SK-N-SH (cell line): ENCODE results near the gene WDR27. TPM values are rescaled to one million over a fixed set of nuclear protein-coding genes. Genes with fewer than 3 reads are reported as not detected.

Experiments
- CTCF ChIA-PET: fragments of 300-600, 350-600 bp; formaldehyde crosslinking; extraction: SDS; loops from one replicate; lab custom pipeline; 2021; lab: Yijun Ruan, JAX
- POLR2A ChIA-PET: fragments of 350-600 bp; sonication (Branson Sonifier 250); formaldehyde crosslinking; extraction: SDS; loops from one replicate; lab custom pipeline; 2020; ENCODE audit warnings: antibody characterized with exemption, inconsistent platforms; lab: Yijun Ruan, JAX
- DNase-seq: peaks from one replicate; pipeline ENCODE4 v3.0.0; 2012
- H2AFZ ChIP-seq: fragments of 200-600 bp; sonication (generic); 2 replicates; pipeline ENCODE4 v1.8.1; 2016; ENCODE audit warnings: antibody characterized with exemption, mild to moderate bottlenecking, low read depth
- H3F3A ChIP-seq: fragments of 200-600 bp; sonication (generic); replicated peaks from 2 replicates; pipeline ENCODE3; 2016; ENCODE audit warnings: antibody characterized with exemption, mild to moderate bottlenecking; ENCODE audit not compliant: insufficient read depth
- H3K27ac ChIP-seq, 2 experiments: fragments of 200-500 bp in 1 of 2; fragments of 200-600 bp in 1 of 2; sonication (Bioruptor generic) in 1 of 2; sonication (generic), shearing (Covaris generic) in 1 of 2; 2 replicates each; pipeline versions ENCODE4 v1.5.1 to v1.6.1; 2014 to 2016; ENCODE audit warnings: low read depth in 2 of 2, inconsistent platforms in 1 of 2, low read length in 1 of 2, mild to moderate bottlenecking in 1 of 2, mixed read lengths in 1 of 2
- H3K27me3 ChIP-seq: fragments of 200-600 bp; sonication (generic), shearing (Covaris generic); 2 replicates; pipeline ENCODE4 v1.6.1; 2016; ENCODE audit warnings: mixed run types; ENCODE audit not compliant: insufficient read depth
- H3K36me3 ChIP-seq, 2 experiments: fragments of 200-500 bp in 1 of 2; fragments of 200-600 bp in 1 of 2; sonication (Bioruptor generic) in 1 of 2; sonication (generic) in 1 of 2; replicated peaks in 1 of 2; 2 replicates each; pipeline versions ENCODE3 to v1.5.1; 2014 to 2016; ENCODE audit warnings: low read length in 1 of 2, mild to moderate bottlenecking in 1 of 2; ENCODE audit not compliant: insufficient read depth in 2 of 2, control insufficient read depth in 1 of 2
- H3K4me1 ChIP-seq, 2 experiments: fragments of 200-500 bp in 1 of 2; fragments of 200-600 bp in 1 of 2; sonication (Bioruptor generic) in 1 of 2; sonication (generic), shearing (Covaris generic) in 1 of 2; 2 replicates each; pipeline versions ENCODE4 v1.5.1 to v1.6.1; 2014 to 2016; ENCODE audit warnings: low read depth in 1 of 2, low read length in 1 of 2, mixed run types in 1 of 2; ENCODE audit not compliant: insufficient read depth in 2 of 2, control insufficient read depth in 1 of 2
- H3K4me2 ChIP-seq: fragments of 200-600 bp; sonication (generic), shearing (Covaris generic); 2 replicates; pipeline ENCODE4 v1.6.1; 2017; ENCODE audit warnings: mixed run types
- H3K4me3 ChIP-seq, 2 experiments: fragments of 200-500 bp in 1 of 2; fragments of 200-600 bp in 1 of 2; sonication (Bioruptor generic) in 1 of 2; sonication (generic), shearing (Covaris generic) in 1 of 2; 2 replicates each; pipeline versions ENCODE4 v1.5.1 to v1.8.1; 2014 to 2016; ENCODE audit warnings: low read depth in 2 of 2, inconsistent platforms in 1 of 2, low read length in 1 of 2, mild to moderate bottlenecking in 1 of 2, mixed read lengths in 1 of 2, moderate library complexity in 1 of 2
- H3K79me2 ChIP-seq: fragments of 200-600 bp; sonication (generic); 2 replicates; pipeline ENCODE4 v1.8.1; 2017; ENCODE audit warnings: mild to moderate bottlenecking; ENCODE audit not compliant: insufficient read depth
- H3K9ac ChIP-seq: fragments of 200-600 bp; sonication (generic); 2 replicates; pipeline ENCODE4 v1.6.1; 2017; ENCODE audit warnings: mixed run types
- H3K9me2 ChIP-seq: fragments of 200-600 bp; sonication (generic); 2 replicates; pipeline ENCODE4 v1.6.1; 2017; ENCODE audit warnings: mixed run types
- H3K9me3 ChIP-seq: fragments of 200-600 bp; sonication (generic); 2 replicates; pipeline ENCODE4 v1.6.1; 2017; ENCODE audit warnings: mixed run types, mild to moderate bottlenecking, moderate library complexity
- H4K20me1 ChIP-seq: fragments of 200-600 bp; sonication (generic); 2 replicates; pipeline ENCODE4 v1.6.1; 2017; ENCODE audit warnings: mild to moderate bottlenecking, mixed run types; ENCODE audit not compliant: insufficient read depth
- ELF1 ChIP-seq: IDR thresholded peaks from 2 replicates; pipeline ENCODE4 v1.4.0; 2012
- NFIC ChIP-seq: IDR thresholded peaks from 2 replicates; pipeline ENCODE4 v1.4.0; 2012; ENCODE audit warnings: borderline replicate concordance
- NRF1 ChIP-seq: IDR thresholded peaks from 2 replicates; pipeline ENCODE4 v1.6.1; 2012; ENCODE audit warnings: low read depth, mild to moderate bottlenecking, low read length
- RFX5 ChIP-seq: IDR thresholded peaks from 2 replicates; pipeline ENCODE4 v1.6.1; 2012; ENCODE audit warnings: mild to moderate bottlenecking, improper control_type of control experiment, low read length
- SMC3 ChIP-seq: IDR thresholded peaks from 2 replicates; pipeline ENCODE4 v1.6.1; 2012; ENCODE audit warnings: low read depth, low read length, improper control_type of control experiment
- TEAD4 ChIP-seq: IDR thresholded peaks from 2 replicates; pipeline ENCODE4 v1.4.0; 2012; ENCODE audit warnings: mild to moderate bottlenecking, borderline replicate concordance; ENCODE audit not compliant: insufficient read depth
- YY1 ChIP-seq: IDR thresholded peaks from 2 replicates; pipeline ENCODE4 v1.4.0; 2012; ENCODE audit warnings: low read depth, mild to moderate bottlenecking
- WGBS: methylation state at CpG from one replicate; pipeline ENCODE4 v1.1.6; 2017; ENCODE audit warnings: low lambda C conversion rate; 5-methylcytosine and 5-hydroxymethylcytosine counted together
- polyA plus RNA-seq, 3 experiments: library from polyadenylated mRNA; depleted of rRNA; stranded (reverse); fragments of >200 nt; gene quantifications; 2 replicates each; pipeline ENCODE4 v1.2.3, GENCODE V29; 2012
- TF ChIP-seq, protein P1 (sequence below): fragments of 200-600 bp; sonication (generic); IDR thresholded peaks from 2 replicates; pipeline ENCODE4 v1.6.1; 2017; ENCODE audit warnings: antibody characterized with exemption, mild to moderate bottlenecking, moderate library complexity
- TF ChIP-seq, protein P2 (sequence below): IDR thresholded peaks from 2 replicates; pipeline ENCODE4 v1.6.1; 2012; ENCODE audit warnings: mild to moderate bottlenecking, low read depth, low read length, moderate library complexity

Gene WDR27
- polyA plus RNA-seq, 1 of the 3 experiments (the other 2 are of a cell fraction), result 55.6 TPM

- WGBS, result 88% methylated on average over 22 of the region's 22 CpGs
- Histone ChIP-seq H3K9me2 (no peaks in the 10 kb centered on the region), H3F3A (no peaks in the 10 kb centered on the region), H3K4me1 (peaks cover 0 to 33% of the 10 kb centered on the region in 2 experiments; a peak in 1 of 4 replicates), H3K4me3 (no peak overlapping the region), H4K20me1 (no peaks in the 10 kb centered on the region), H3K9ac (no peak overlapping the region), H3K9me3 (no peaks in the 10 kb centered on the region), H2AFZ (no peak overlapping the region), H3K27ac (no peak overlapping the region), H3K79me2 (no peaks in the 10 kb centered on the region), H3K4me2 (no peak overlapping the region), H3K27me3 (no peaks in the 10 kb centered on the region), H3K36me3 (no peaks in the 10 kb centered on the region)
- CTCF ChIA-PET, result no interaction called here
- no peak for TF ChIP-seq YY1
- no peak for TF ChIP-seq ELF1
- no peak for DNase-seq
- POLR2A ChIA-PET, result no interaction called here
Observed at GRCh38 chr6:169502445-169502844, 199.4 kb downstream of the WDR27 start.

- TF ChIP-seq SMC3, result no peak
- TF ChIP-seq NFIC, result no peak
- TF ChIP-seq NRF1, result no peak
- TF ChIP-seq TEAD4, result no peak
- TF ChIP-seq, protein P1, sequence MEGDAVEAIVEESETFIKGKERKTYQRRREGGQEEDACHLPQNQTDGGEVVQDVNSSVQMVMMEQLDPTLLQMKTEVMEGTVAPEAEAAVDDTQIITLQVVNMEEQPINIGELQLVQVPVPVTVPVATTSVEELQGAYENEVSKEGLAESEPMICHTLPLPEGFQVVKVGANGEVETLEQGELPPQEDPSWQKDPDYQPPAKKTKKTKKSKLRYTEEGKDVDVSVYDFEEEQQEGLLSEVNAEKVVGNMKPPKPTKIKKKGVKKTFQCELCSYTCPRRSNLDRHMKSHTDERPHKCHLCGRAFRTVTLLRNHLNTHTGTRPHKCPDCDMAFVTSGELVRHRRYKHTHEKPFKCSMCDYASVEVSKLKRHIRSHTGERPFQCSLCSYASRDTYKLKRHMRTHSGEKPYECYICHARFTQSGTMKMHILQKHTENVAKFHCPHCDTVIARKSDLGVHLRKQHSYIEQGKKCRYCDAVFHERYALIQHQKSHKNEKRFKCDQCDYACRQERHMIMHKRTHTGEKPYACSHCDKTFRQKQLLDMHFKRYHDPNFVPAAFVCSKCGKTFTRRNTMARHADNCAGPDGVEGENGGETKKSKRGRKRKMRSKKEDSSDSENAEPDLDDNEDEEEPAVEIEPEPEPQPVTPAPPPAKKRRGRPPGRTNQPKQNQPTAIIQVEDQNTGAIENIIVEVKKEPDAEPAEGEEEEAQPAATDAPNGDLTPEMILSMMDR, result no peak
- no peak for TF ChIP-seq ELF1
- no peak for TF ChIP-seq RFX5
- TF ChIP-seq, protein P2, sequence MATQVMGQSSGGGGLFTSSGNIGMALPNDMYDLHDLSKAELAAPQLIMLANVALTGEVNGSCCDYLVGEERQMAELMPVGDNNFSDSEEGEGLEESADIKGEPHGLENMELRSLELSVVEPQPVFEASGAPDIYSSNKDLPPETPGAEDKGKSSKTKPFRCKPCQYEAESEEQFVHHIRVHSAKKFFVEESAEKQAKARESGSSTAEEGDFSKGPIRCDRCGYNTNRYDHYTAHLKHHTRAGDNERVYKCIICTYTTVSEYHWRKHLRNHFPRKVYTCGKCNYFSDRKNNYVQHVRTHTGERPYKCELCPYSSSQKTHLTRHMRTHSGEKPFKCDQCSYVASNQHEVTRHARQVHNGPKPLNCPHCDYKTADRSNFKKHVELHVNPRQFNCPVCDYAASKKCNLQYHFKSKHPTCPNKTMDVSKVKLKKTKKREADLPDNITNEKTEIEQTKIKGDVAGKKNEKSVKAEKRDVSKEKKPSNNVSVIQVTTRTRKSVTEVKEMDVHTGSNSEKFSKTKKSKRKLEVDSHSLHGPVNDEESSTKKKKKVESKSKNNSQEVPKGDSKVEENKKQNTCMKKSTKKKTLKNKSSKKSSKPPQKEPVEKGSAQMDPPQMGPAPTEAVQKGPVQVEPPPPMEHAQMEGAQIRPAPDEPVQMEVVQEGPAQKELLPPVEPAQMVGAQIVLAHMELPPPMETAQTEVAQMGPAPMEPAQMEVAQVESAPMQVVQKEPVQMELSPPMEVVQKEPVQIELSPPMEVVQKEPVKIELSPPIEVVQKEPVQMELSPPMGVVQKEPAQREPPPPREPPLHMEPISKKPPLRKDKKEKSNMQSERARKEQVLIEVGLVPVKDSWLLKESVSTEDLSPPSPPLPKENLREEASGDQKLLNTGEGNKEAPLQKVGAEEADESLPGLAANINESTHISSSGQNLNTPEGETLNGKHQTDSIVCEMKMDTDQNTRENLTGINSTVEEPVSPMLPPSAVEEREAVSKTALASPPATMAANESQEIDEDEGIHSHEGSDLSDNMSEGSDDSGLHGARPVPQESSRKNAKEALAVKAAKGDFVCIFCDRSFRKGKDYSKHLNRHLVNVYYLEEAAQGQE, result no peak
- TF ChIP-seq, all 33 proteins: peak for 0
- WGBS, result 94% methylated on average over 16 of the region's 32 CpGs
Observed at GRCh38 chr6:169501777-169502313, 200.0 kb downstream of the WDR27 start.

More at GRCh38 chr6:169501777-169502313, 200.0 kb downstream of the WDR27 start:
- H3K27ac ChIP-seq, result no peak overlapping the region; a peak in 1 of 4 replicates
- peaks cover 0 to 33% of the 10 kb centered on the region in 2 experiments; a peak in 1 of 4 replicates for H3K4me1 ChIP-seq
- H3K79me2 ChIP-seq, result no peaks in the 10 kb centered on the region
- H3K9ac ChIP-seq, result no peak overlapping the region
- H3K9me3 ChIP-seq, result no peaks in the 10 kb centered on the region
- no peaks in the 10 kb centered on the region for H3F3A ChIP-seq
- POLR2A ChIA-PET, result no interaction called here
- no peak overlapping the region for H3K4me2 ChIP-seq
- CTCF ChIA-PET, result no interaction called here
- no peak overlapping the region for H2AFZ ChIP-seq
- H3K4me3 ChIP-seq, result no peak overlapping the region
- peak; percentile 12 for DNase-seq
- H4K20me1 ChIP-seq, result no peaks in the 10 kb centered on the region
- H3K36me3 ChIP-seq, result no peaks in the 10 kb centered on the region
- H3K9me2 ChIP-seq, result no peaks in the 10 kb centered on the region
- H3K27me3 ChIP-seq, result no peaks in the 10 kb centered on the region
